ENCODE data around the gene DMRTC2.

GRCh38 chr19:41844601-41845000 lies 241 bp upstream of the DMRTC2 start, which contains the start of gene LYPD4:
- TF ChIP-seq TAF1 (CRISPR knock-in tag; IDR thresholded peaks at IDR 0.05), result no peak
- no peak for TF ChIP-seq POLR2AphosphoS5 (IDR thresholded peaks at IDR 0.05; ENCODE audit: low read depth, low read length)
- TF ChIP-seq SMC3 (IDR thresholded peaks at IDR 0.05; ENCODE audit: low read length), result no peak
- no peak for TF ChIP-seq ZNF318 (CRISPR knock-in tag; IDR thresholded peaks at IDR 0.05)
- TF ChIP-seq ZMAT5 (CRISPR knock-in tag; IDR thresholded peaks at IDR 0.05; ENCODE audit: borderline replicate concordance, low read depth), result no peak
- TF ChIP-seq CTCF (CRISPR knock-in tag; IDR thresholded peaks at IDR 0.05), result no peak
- TF ChIP-seq, protein P1, sequence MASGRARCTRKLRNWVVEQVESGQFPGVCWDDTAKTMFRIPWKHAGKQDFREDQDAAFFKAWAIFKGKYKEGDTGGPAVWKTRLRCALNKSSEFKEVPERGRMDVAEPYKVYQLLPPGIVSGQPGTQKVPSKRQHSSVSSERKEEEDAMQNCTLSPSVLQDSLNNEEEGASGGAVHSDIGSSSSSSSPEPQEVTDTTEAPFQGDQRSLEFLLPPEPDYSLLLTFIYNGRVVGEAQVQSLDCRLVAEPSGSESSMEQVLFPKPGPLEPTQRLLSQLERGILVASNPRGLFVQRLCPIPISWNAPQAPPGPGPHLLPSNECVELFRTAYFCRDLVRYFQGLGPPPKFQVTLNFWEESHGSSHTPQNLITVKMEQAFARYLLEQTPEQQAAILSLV (CRISPR knock-in tag; IDR thresholded peaks at IDR 0.05; ENCODE audit: borderline replicate concordance), result no peak
- no peak for TF ChIP-seq ZBTB20 (CRISPR knock-in tag; IDR thresholded peaks at IDR 0.05; ENCODE audit: borderline replicate concordance, low read depth)
